Measurements from ENCODE around the gene CENPE.

CENPE gene

GRCh38 chr4:103075894-103076746, 122.0 kb downstream of the CENPE start:
- DNase-seq: peak; percentile 63 to 71

GRCh38 chr4:103075435-103075893, 122.7 kb downstream of the CENPE start:
- no peak for DNase-seq

- DNase-seq: no peak
These were observed 123.3 kb downstream of the CENPE start for GRCh38 chr4:103074744-103075434.

GRCh38 chr4:103073792-103074438, 124.2 kb downstream of the CENPE start:
- no peak for DNase-seq

GRCh38 chr4:103067841-103068547, 130.1 kb downstream of the CENPE start:
- DNase-seq: no peak

GRCh38 chr4:103060453-103061148, 137.5 kb downstream of the CENPE start:
- DNase-seq: no peak

Data from CD4-positive, alpha-beta T cell treated with Interleukin-1 beta for 1 hour (primary cell).